Measurements from ENCODE around the gene HAVCR2.

The HAVCR2 gene

GRCh38 chr5:157045601-157046000 is 63.2 kb downstream of the HAVCR2 start:
- DNase-seq (ENCODE audit: low spot score), result no peak

GRCh38 chr5:157038568-157039187 is 70.2 kb downstream of the HAVCR2 start:
- DNase-seq (ENCODE audit: low spot score), result no peak

Data from CD4-positive, alpha-beta T cell treated with Interleukin-15 for 4 hours (primary cell).